Neural cell (in vitro differentiated cells): ENCODE data around the gene UBXN1. TPM values are rescaled to one million over a fixed set of nuclear protein-coding genes. Genes with fewer than 3 reads are reported as not detected.

Source experiments
- H2AFZ ChIP-seq: fragments of 200-600, 300-800 bp; sonication (generic), shearing (Covaris generic); 2 replicates; pipeline ENCODE4 v1.6.0; 2014; ENCODE audit warnings: low read depth, mild to moderate bottlenecking, antibody characterized with exemption, low read length, moderate library complexity
- H3F3A ChIP-seq: fragments of 200-600 bp; shearing (Covaris generic); 2 replicates; pipeline ENCODE4 v1.6.1; 2016; ENCODE audit warnings: mild to moderate bottlenecking, moderate library complexity, mixed read lengths, antibody characterized with exemption, low read length; ENCODE audit not compliant: insufficient read depth, poor library complexity, severe bottlenecking
- H3K27ac ChIP-seq: fragments of 200-600, 300-800 bp; sonication (generic), shearing (Covaris generic); 2 replicates; pipeline ENCODE4 v1.5.1; 2014; ENCODE audit warnings: mild to moderate bottlenecking, low read length, moderate library complexity
- H3K27me3 ChIP-seq: fragments of 300-800, 200-600 bp; sonication (generic), shearing (Covaris generic); 2 replicates; pipeline ENCODE4 v1.6.0; 2014; ENCODE audit warnings: mild to moderate bottlenecking, low read depth, low read length, moderate library complexity; ENCODE audit not compliant: insufficient read depth
- H3K36me3 ChIP-seq: fragments of 300-800, 200-600 bp; sonication (generic), shearing (Covaris generic); 2 replicates; pipeline ENCODE4 v1.5.1; 2014; ENCODE audit warnings: mild to moderate bottlenecking, antibody characterized with exemption, low read length, moderate library complexity; ENCODE audit not compliant: insufficient read depth
- H3K4me2 ChIP-seq: fragments of 300-800, 200-600 bp; sonication (generic), shearing (Covaris generic); 2 replicates; pipeline ENCODE4 v1.6.0; 2014; ENCODE audit warnings: mild to moderate bottlenecking, low read length
- H3K4me3 ChIP-seq: fragments of 300-800, 200-600 bp; sonication (generic), shearing (Covaris generic); 2 replicates; pipeline ENCODE4 v1.5.1; 2014; ENCODE audit warnings: mild to moderate bottlenecking, low read length, moderate library complexity
- H3K79me2 ChIP-seq: fragments of 200-600 bp; shearing (Covaris generic); replicated peaks from 2 replicates; pipeline ENCODE4 v1.6.0; 2014; ENCODE audit warnings: mild to moderate bottlenecking, low read length, moderate library complexity; ENCODE audit not compliant: insufficient read depth
- H3K9ac ChIP-seq: fragments of 300-800, 200-600 bp; sonication (generic), shearing (Covaris generic); 2 replicates; pipeline ENCODE4 v1.6.1; 2016; ENCODE audit warnings: mild to moderate bottlenecking, low read length, mixed read lengths
- H3K9me2 ChIP-seq: fragments of 200-600 bp; shearing (Covaris generic); 2 replicates; pipeline ENCODE4 v1.6.1; 2016; ENCODE audit warnings: mild to moderate bottlenecking, low read length, mixed read lengths; ENCODE audit not compliant: insufficient read depth
- H3K9me3 ChIP-seq: fragments of 200-600, 300-800 bp; sonication (generic), shearing (Covaris generic); 2 replicates; pipeline ENCODE4 v1.6.1; 2016; ENCODE audit warnings: mild to moderate bottlenecking, mixed run types, low read length, moderate library complexity, mixed read lengths
- H4K20me1 ChIP-seq: fragments of 200-600 bp; shearing (Covaris generic); 2 replicates; pipeline ENCODE4 v1.6.1; 2016; ENCODE audit warnings: mild to moderate bottlenecking, mixed run types; ENCODE audit not compliant: insufficient read depth
- CTCF ChIP-seq: fragments of 450-650 bp; IDR thresholded peaks from 2 replicates; pipeline ENCODE4 v1.5.1; 2014; ENCODE audit warnings: antibody characterized with exemption, mild to moderate bottlenecking, moderate library complexity; ENCODE audit not compliant: poor library complexity, severe bottlenecking
- EP300 ChIP-seq: fragments of 450-650 bp; conservative IDR thresholded peaks from 2 replicates; pipeline ENCODE4 v1.6.1; 2014; ENCODE audit warnings: antibody characterized with exemption, mild to moderate bottlenecking, moderate library complexity; ENCODE audit not compliant: poor library complexity, severe bottlenecking
- EZH2 ChIP-seq: fragments of 200-600, 300-800 bp; shearing (Covaris generic), sonication (generic); IDR thresholded peaks from 2 replicates; pipeline ENCODE4 v1.6.1; 2014; ENCODE audit warnings: antibody characterized with exemption, low read length, borderline replicate concordance, mild to moderate bottlenecking; ENCODE audit not compliant: insufficient read depth, poor library complexity, severe bottlenecking
- MXI1 ChIP-seq: fragments of 450-650 bp; conservative IDR thresholded peaks from 2 replicates; pipeline ENCODE4 v1.6.1; 2014; ENCODE audit warnings: antibody characterized with exemption, mild to moderate bottlenecking; ENCODE audit not compliant: poor library complexity, severe bottlenecking
- POLR2AphosphoS5 ChIP-seq: IDR thresholded peaks from 2 replicates; pipeline ENCODE4 v1.6.1; 2012
- RAD21 ChIP-seq: fragments of 450-650 bp; conservative IDR thresholded peaks from 2 replicates; pipeline ENCODE4 v1.6.1; 2014; ENCODE audit warnings: antibody characterized with exemption, mild to moderate bottlenecking, moderate library complexity
- REST ChIP-seq: IDR thresholded peaks from 2 replicates; pipeline ENCODE4 v1.6.1; 2012; ENCODE audit warnings: borderline replicate concordance
- SMC3 ChIP-seq: fragments of 450-650 bp; conservative IDR thresholded peaks from 2 replicates; pipeline ENCODE4 v1.6.1; 2014; ENCODE audit warnings: antibody characterized with exemption, mild to moderate bottlenecking, moderate library complexity; ENCODE audit not compliant: poor library complexity
- TAF1 ChIP-seq: IDR thresholded peaks from 2 replicates; pipeline ENCODE4 v1.6.1; 2012; ENCODE audit warnings: low read depth
- polyA plus RNA-seq: library from polyadenylated mRNA; depleted of rRNA; stranded (reverse); fragments of >200 nt; gene quantifications from 2 replicates; pipeline ENCODE4 v1.2.3, GENCODE V29; 2014

Gene UBXN1
- polyA plus RNA-seq, 1 donor from 2014 or later, result 209 TPM

- H3F3A ChIP-seq, result peaks cover 5% of the 10 kb centered on the region
- H3K9me2 ChIP-seq, result no peaks in the 10 kb centered on the region
- peak within 1 kb of the TSS; percentile 93 for H3K27ac ChIP-seq
- peaks cover 3% of the 10 kb centered on the region for H4K20me1 ChIP-seq
- no peaks in the 10 kb centered on the region for H3K27me3 ChIP-seq
- H3K9me3 ChIP-seq, result no peaks in the 10 kb centered on the region
- H3K4me3 ChIP-seq, result peak within 1 kb of the TSS; percentile 83
- H3K4me2 ChIP-seq, result peak within 1 kb of the TSS; percentile 99
- H3K79me2 ChIP-seq, result peaks cover 53% of the 10 kb centered on the region
- peak within 1 kb of the TSS; percentile 81 for H2AFZ ChIP-seq
- H3K36me3 ChIP-seq, result peaks cover 7% of the 10 kb centered on the region
- H3K9ac ChIP-seq, result peak within 1 kb of the TSS; percentile 75
- TF ChIP-seq CTCF (peak; percentile 54), EP300 (peak; percentile 71), REST (peak; percentile 18), RAD21 (peak; percentile 37), EZH2 (no peak), TAF1 (peak; percentile 85), MXI1 (peak; percentile 93), SMC3 (peak; percentile 48), POLR2AphosphoS5 (peak; percentile 98)
Observed at GRCh38 chr11:62727165-62727871, 48.4 kb upstream of the UBXN1 start, which contains the start of gene HNRNPUL2. TSS of gene HNRNPUL2 (minus strand) at chr11:62727457. CDS start at chr11:62727156, 301 bp downstream.

- Histone ChIP-seq H3K27me3 (no peaks in the 10 kb centered on the region), H3K4me3 (peak overlapping the region; percentile 83), H2AFZ (no peak overlapping the region), H3F3A (peaks cover 5% of the 10 kb centered on the region), H3K9ac (peak overlapping the region; percentile 75), H3K9me3 (no peaks in the 10 kb centered on the region), H4K20me1 (peaks cover 3% of the 10 kb centered on the region), H3K79me2 (peaks cover 58% of the 10 kb centered on the region), H3K4me2 (no peak overlapping the region), H3K9me2 (no peaks in the 10 kb centered on the region), H3K27ac (peak overlapping the region; percentile 93), H3K36me3 (peaks cover 12% of the 10 kb centered on the region)
- no peak for TF ChIP-seq POLR2AphosphoS5
- TF ChIP-seq RAD21, result no peak
- TF ChIP-seq TAF1, result no peak
- TF ChIP-seq SMC3, result no peak
Observed at GRCh38 chr11:62726915-62727164, 48.0 kb upstream of the UBXN1 start.
